C4-2B (cell line): ENCODE measurements around the gene CHD3.
"Not testable (repeated sequence)": the region's sequence is repeated elsewhere in the genome, so short reads cannot be mapped to it uniquely, and the experiment has no call there.

ENCODE experiments used
- ZFX ChIP-seq: fragments of 450-650 bp; IDR thresholded peaks from 2 replicates; pipeline ENCODE4 v1.6.1; 2017
- TF ChIP-seq, protein P1 (sequence below): fragments of 450-650 bp; conservative IDR thresholded peaks from 2 replicates; pipeline ENCODE4 v1.5.1; 2017; ENCODE audit warnings: mild to moderate bottlenecking

DNA sequence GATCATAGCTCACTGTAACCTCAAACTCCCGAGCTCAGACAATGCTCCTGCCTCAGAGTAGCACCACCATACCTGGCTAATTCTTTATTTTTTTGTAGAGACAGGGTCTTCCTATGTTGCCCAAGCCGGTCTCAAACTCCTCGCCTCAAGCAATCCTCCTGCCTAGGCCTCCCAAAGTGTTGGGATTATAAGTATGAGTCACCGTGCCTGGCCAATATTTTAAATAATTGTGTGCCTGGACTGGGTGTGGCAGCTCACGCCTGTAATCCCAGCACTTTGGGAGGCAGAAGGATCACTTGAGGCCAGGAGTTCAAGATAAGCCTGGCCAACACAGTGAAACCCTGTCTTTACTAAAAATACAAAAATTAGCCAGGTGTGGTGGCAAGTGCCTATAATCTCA lies 24.2 kb upstream of the CHD3 start:
- TF ChIP-seq, protein P1, sequence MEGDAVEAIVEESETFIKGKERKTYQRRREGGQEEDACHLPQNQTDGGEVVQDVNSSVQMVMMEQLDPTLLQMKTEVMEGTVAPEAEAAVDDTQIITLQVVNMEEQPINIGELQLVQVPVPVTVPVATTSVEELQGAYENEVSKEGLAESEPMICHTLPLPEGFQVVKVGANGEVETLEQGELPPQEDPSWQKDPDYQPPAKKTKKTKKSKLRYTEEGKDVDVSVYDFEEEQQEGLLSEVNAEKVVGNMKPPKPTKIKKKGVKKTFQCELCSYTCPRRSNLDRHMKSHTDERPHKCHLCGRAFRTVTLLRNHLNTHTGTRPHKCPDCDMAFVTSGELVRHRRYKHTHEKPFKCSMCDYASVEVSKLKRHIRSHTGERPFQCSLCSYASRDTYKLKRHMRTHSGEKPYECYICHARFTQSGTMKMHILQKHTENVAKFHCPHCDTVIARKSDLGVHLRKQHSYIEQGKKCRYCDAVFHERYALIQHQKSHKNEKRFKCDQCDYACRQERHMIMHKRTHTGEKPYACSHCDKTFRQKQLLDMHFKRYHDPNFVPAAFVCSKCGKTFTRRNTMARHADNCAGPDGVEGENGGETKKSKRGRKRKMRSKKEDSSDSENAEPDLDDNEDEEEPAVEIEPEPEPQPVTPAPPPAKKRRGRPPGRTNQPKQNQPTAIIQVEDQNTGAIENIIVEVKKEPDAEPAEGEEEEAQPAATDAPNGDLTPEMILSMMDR = not testable (repeated sequence)
- TF ChIP-seq ZFX = not testable (repeated sequence)
